Ecto neural progenitor cell (in vitro differentiated cells): Measurements from ENCODE around the gene LMBR1.

Experiments
- DNase-seq: peaks from one replicate; pipeline ENCODE4 v3.0.0-alpha.2; 2018; ENCODE audit warnings: low spot score

Gene LMBR1

GRCh38 chr7:156692849-156693248 lies 200.1 kb downstream of the LMBR1 start:
- no peak for DNase-seq

GRCh38 chr7:156691764-156692163 lies 201.2 kb downstream of the LMBR1 start:
- no peak for DNase-seq

GRCh38 chr7:156684661-156685060 lies 208.3 kb downstream of the LMBR1 start:
- no peak for DNase-seq

GRCh38 chr7:156684251-156684650 lies 208.7 kb downstream of the LMBR1 start:
- DNase-seq: no peak

GRCh38 chr7:156682928-156683327 lies 210.1 kb downstream of the LMBR1 start:
- no peak for DNase-seq

GRCh38 chr7:156680281-156680680 lies 212.7 kb downstream of the LMBR1 start:
- DNase-seq: no peak

- DNase-seq: no peak
Measured at GRCh38 chr7:156677374-156678054, 215.5 kb downstream of the LMBR1 start.

GRCh38 chr7:156676263-156676662 lies 216.7 kb downstream of the LMBR1 start:
- no peak for DNase-seq

GRCh38 chr7:156675721-156676120 lies 217.3 kb downstream of the LMBR1 start:
- no peak for DNase-seq

- no peak for DNase-seq
Measured at GRCh38 chr7:156673902-156674301, 219.1 kb downstream of the LMBR1 start.

GRCh38 chr7:156673454-156673853 lies 219.5 kb downstream of the LMBR1 start:
- DNase-seq: no peak

- no peak for DNase-seq
Measured at GRCh38 chr7:156669035-156669828, 223.8 kb downstream of the LMBR1 start.

- no peak for DNase-seq
Measured at GRCh38 chr7:156668130-156668741, 224.7 kb downstream of the LMBR1 start.

- DNase-seq: no peak
Measured at GRCh38 chr7:156667110-156667426, 225.9 kb downstream of the LMBR1 start.

- DNase-seq: no peak
Measured at GRCh38 chr7:156666368-156667109, 226.4 kb downstream of the LMBR1 start.

- no peak for DNase-seq
Measured at GRCh38 chr7:156665101-156665500, 227.9 kb downstream of the LMBR1 start.

- no peak for DNase-seq
Measured at GRCh38 chr7:156662277-156662676, 230.7 kb downstream of the LMBR1 start.

- DNase-seq: no peak
Measured at GRCh38 chr7:156661637-156662036, 231.3 kb downstream of the LMBR1 start.

- no peak for DNase-seq
Measured at GRCh38 chr7:156659961-156660360, 233.0 kb downstream of the LMBR1 start.

GRCh38 chr7:156659203-156659602 lies 233.8 kb downstream of the LMBR1 start:
- no peak for DNase-seq

- DNase-seq: no peak
Measured at GRCh38 chr7:156657681-156658080, 235.3 kb downstream of the LMBR1 start.

- DNase-seq: no peak
Measured at GRCh38 chr7:156656598-156656997, 236.4 kb downstream of the LMBR1 start.

GRCh38 chr7:156655983-156656382 lies 237.0 kb downstream of the LMBR1 start:
- DNase-seq: no peak
